Measurements from ENCODE around the gene GRIK5.
A peak's percentile ranks its signal among the peaks of the same experiment; 100 is the strongest.

Gene GRIK5

DNA sequence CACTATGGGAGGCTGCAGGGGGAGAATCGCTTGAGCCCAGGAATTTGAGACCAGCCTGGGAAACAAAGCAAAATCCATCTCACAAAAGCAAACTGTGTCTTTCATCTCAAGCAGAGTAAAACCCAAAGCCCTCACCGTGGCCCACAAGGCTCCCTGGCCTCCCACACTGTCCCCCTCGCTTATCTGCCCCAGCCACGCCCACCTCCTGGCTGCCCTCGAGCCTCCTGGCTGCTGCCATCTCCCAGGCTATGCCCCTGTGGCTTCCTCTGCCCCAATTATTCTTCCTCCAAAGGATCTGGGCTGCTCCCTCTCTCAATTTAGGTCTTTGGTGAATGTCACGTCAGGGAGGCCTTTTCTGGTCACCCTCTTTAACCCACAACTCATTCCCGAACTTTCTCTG, 114.5 kb downstream of the GRIK5 start:
- no peak overlapping the region for H3K4me3 ChIP-seq (ENCODE audit: low read depth in 1 of 2, low read length in 1 of 2)
- TF ChIP-seq, protein P1, sequence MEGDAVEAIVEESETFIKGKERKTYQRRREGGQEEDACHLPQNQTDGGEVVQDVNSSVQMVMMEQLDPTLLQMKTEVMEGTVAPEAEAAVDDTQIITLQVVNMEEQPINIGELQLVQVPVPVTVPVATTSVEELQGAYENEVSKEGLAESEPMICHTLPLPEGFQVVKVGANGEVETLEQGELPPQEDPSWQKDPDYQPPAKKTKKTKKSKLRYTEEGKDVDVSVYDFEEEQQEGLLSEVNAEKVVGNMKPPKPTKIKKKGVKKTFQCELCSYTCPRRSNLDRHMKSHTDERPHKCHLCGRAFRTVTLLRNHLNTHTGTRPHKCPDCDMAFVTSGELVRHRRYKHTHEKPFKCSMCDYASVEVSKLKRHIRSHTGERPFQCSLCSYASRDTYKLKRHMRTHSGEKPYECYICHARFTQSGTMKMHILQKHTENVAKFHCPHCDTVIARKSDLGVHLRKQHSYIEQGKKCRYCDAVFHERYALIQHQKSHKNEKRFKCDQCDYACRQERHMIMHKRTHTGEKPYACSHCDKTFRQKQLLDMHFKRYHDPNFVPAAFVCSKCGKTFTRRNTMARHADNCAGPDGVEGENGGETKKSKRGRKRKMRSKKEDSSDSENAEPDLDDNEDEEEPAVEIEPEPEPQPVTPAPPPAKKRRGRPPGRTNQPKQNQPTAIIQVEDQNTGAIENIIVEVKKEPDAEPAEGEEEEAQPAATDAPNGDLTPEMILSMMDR (IDR thresholded peaks at IDR 0.05), result no peak
- no peaks in the 10 kb centered on the region for H3K27me3 ChIP-seq
- peaks cover 20 to 24% of the 10 kb centered on the region in 2 experiments for H3K4me1 ChIP-seq (ENCODE audit: control insufficient read depth in 1 of 2, insufficient read depth in 1 of 2, low read depth in 1 of 2, low read length in 1 of 2)
- H3K36me3 ChIP-seq, result peaks cover 31% of the 10 kb centered on the region
- H3K27ac ChIP-seq, result no peak overlapping the region
- no peaks in the 10 kb centered on the region for H3K9me3 ChIP-seq

DNA sequence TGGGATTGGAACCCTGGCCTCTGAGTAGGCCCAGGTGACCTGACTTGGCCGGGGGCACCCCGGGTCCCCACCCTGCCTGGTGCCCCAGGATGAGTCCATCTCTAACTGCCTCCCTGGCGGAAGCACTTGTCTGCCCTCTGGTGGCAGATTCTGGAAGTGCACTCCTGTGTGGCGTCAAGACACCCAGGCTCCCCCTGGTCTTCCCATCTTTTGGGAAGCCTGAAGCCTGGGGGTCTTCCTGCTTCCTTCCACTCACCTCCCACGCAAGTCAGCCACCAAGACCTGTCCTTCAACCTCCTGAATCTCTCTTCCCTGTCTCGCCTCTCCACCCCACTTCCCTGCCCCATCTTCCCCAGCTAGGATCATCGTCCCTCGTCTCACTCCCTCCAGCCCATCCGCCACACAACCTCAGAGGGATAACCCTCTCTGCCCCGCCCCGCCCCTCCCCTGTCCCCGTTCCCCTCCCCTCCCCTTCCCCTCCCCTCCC, 118.3 kb downstream of the GRIK5 start:
- H3K4me3 ChIP-seq (ENCODE audit: low read depth in 1 of 2, low read length in 1 of 2), result no peak overlapping the region
- no peaks in the 10 kb centered on the region for H3K9me3 ChIP-seq
- H3K27me3 ChIP-seq, result no peaks in the 10 kb centered on the region
- H3K27ac ChIP-seq, result no peak overlapping the region
- peaks cover 0 to 4% of the 10 kb centered on the region in 2 experiments for H3K4me1 ChIP-seq (ENCODE audit: control insufficient read depth in 1 of 2, insufficient read depth in 1 of 2, low read depth in 1 of 2, low read length in 1 of 2)
- TF ChIP-seq, protein P1 (IDR thresholded peaks at IDR 0.05), result peak; percentile 93
- peaks cover 25% of the 10 kb centered on the region for H3K36me3 ChIP-seq

Measured in neutrophil (primary cell).